Fibroblast of skin of left quadriceps (primary cell): ENCODE measurements around the gene DDX25.
"Not testable (repeated sequence)": the region's sequence is repeated elsewhere in the genome, so short reads cannot be mapped to it uniquely, and the experiment has no call there.

Source experiments
- DNase-seq, 2 experiments: peaks; one replicate each; pipeline ENCODE4 v3.0.0-alpha.2; 2013; ENCODE audit warnings: low read depth in 2 of 2

DDX25 gene

GRCh38 chr11:125904678-125905077 is 370 bp downstream of the DDX25 start:
- DNase-seq, result no peak

DNA sequence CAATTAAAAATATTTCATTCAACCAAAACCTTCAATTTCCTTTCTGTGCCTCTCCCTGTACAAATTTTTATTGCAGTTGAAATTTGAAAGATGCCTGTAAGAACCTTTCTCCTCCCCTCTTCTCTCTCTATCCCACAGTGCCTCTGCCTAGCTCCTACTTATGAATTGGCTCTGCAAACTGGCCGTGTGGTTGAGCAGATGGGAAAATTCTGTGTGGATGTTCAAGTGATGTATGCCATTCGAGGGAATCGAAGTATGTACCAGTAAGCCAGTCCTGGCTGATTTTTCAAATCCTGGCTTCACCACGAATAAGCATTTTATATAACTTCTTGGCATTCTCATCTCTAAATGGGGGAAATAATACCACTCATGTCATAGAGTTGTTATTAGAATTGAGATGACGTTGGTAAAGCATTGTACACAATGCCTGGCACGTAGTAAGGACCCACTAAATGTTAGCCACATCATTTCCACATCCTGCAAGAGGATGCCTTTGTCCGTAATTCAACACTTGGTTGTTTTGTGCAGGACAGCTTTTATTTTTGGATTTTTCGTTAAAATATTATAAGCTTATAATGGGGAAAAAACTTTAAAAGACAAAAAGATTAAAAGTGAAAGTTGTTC is 6.0 kb downstream of the DDX25 start:
- DNase-seq, result no peak

GRCh38 chr11:125914601-125915000 is 10.3 kb downstream of the DDX25 start:
- not testable (repeated sequence) for DNase-seq

- no peak for DNase-seq
These were observed 12.5 kb downstream of the DDX25 start for GRCh38 chr11:125916683-125917347.

GRCh38 chr11:125918140-125918840 is 14.0 kb downstream of the DDX25 start:
- no peak for DNase-seq

- no peak for DNase-seq
These were observed 16.7 kb downstream of the DDX25 start for GRCh38 chr11:125921042-125921441.

- DNase-seq, result no peak
These were observed 17.8 kb downstream of the DDX25 start for GRCh38 chr11:125922156-125922555.

DNA sequence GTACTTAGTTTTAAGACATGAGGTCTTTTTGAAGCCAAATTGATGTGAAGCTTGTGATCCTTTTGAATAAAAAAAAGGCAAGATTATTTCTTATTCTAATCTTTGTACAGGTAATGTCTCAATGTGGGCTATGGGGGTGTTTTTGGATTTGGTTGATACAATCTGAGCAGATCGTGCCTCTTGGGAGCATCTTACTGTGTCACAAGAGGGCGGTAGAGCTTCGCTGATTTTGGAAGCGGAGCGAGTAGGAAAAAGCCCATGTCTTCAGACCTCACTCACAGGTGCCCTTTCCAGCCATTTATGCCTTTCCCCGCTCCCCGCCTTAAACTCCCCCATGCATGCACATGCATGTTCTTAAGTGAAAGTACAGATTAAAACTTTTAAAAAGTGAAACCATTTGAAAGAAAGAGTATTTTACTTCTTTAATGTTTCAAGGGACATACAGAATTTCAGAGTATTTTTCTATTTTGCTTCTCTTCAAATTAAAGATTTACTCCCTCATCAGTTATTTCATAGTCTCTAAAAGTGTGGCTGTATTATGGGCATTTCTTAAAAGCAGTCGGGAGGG is 18.8 kb downstream of the DDX25 start:
- DNase-seq, result peak; percentile 39 to 45

- no peak for DNase-seq
These were observed 19.3 kb downstream of the DDX25 start for GRCh38 chr11:125923633-125924032.

GRCh38 chr11:125924384-125925007 is 20.2 kb downstream of the DDX25 start:
- no peak for DNase-seq

DNA sequence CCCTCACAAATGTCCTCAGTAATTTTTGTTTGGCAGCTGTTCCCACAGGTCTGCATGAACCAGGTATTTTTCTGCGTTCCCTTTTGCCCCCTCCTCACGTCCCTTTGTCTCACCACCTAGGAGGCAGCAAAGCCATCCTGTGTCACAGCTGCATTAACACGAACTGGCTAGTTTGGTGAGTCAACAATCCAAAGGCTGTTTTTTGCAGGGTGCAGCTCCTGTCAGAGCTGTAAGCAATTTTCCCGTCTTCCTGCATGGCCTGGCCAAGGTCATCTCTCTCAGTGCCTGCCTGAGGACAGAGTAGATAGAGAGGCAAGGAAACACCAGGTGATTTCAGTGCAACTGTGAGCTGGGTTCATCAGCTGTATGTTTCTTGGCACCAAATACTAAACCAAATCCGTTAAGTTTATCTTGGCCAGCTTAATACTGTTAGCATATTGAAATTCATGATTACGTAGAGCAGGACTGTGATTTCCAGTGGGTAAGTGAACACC is 21.0 kb downstream of the DDX25 start:
- DNase-seq, result no peak

- DNase-seq, result no peak
These were observed 21.5 kb downstream of the DDX25 start for GRCh38 chr11:125925804-125926203.

GRCh38 chr11:125926682-125927081 is 22.4 kb downstream of the DDX25 start:
- no peak for DNase-seq

GRCh38 chr11:125929445-125930075 is 25.3 kb downstream of the DDX25 start:
- DNase-seq, result no peak

GRCh38 chr11:125930076-125930450 is 25.8 kb downstream of the DDX25 start:
- no peak for DNase-seq

DNA sequence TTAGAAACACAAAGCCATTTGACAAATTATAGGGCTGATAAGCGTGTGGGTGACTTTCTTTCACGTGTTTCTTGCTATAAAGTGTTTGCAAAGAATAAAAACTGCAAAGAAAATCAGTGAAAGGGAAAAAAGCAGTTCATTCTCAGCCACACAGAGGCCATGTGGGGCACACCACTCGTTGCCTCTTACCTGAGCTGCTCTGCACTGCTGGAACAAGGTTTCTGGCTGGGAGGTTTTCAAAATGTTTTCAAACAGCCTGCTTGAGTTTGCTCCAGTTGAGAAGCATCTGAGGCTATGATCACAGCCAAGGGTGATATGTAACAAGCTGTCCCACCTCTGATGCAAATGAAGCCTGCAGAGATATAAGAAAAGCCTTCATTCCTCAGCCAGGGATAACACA is 26.8 kb downstream of the DDX25 start:
- DNase-seq, result no peak

DNA sequence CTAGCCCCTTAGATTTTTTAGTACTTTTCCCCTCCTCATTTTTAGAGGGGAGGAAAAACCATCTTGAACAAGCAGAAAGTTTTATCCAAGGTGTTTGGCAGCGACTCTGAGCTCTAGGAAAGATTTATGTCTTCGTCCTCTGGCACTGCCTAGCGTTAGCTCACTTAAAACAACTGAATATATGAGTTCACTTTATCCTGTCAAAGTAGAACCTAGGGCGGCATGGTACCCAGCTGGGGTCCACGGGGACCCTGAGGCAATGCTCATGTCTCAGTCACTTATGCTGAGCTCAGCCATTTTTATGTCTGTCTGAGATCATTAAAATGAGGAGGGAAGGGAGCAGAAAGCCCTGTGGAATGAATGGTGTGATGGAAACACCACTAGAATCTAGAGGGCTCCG is 27.4 kb downstream of the DDX25 start:
- no peak for DNase-seq

DNA sequence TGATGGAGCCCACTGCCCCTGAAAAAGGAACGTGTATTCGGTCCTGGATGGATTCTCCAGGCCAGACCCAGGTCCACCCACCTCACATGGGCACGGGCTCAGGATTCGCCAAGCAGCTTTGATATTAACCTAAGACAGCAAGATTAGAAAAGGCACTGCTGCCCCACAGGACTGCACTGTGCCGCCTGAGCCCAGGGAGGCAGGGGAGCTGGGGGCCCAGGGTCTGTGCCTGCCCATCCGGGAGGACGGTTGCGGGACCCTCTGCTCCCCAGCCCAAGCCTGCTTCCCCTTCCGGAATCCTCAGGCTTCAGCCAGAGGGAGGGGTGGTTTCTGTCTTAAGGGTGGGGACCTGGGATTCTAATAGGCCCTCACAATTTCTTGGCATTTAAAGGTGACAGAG is 28.0 kb downstream of the DDX25 start:
- DNase-seq, result no peak

- DNase-seq, result no peak
These were observed 28.9 kb downstream of the DDX25 start for GRCh38 chr11:125933030-125933813.

- no peak for DNase-seq
These were observed 30.2 kb downstream of the DDX25 start for GRCh38 chr11:125934473-125934872.

DNA sequence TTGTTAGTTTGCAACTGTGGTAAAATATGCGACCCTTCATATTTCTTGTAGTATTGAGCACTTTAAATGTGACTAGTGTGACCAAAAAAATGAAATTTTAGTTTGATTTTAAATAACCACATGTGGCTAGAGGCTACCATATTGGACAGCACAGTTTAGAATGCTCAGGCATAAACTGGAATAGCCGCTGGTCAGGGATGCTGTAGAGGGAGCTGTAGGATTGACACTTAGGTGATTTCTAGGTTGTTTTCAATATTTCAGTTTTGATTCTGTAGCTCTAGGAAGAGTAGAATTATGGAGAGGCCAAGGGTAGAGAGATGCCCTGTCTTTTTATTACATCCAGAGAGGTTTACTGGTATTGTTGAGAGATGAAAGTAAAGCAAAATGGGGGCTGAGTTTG is 30.7 kb downstream of the DDX25 start:
- DNase-seq, result no peak
